HTR-8/SVneo (cell line): Measurements from ENCODE around the gene FAM151A.
A peak's percentile ranks its signal among the peaks of the same experiment; 100 is the strongest.

ENCODE experiments used
- DNase-seq: peaks from one replicate; pipeline ENCODE4 v3.0.0; 2011; ENCODE audit warnings: low spot score, mixed read lengths; ENCODE audit not compliant: insufficient read length
- FAIRE-seq: peaks from 2 replicates; lab custom pipeline; 2011; peaks lifted over from hg19 to GRCh38; lab: Jason Lieb, UNC

FAM151A gene

GRCh38 chr1:54623216-54624007, at the start of gene FAM151A:
Gene FAM151A (minus strand): TSS chr1:54623525. CDS start chr1:54623395, 130 bp downstream.
- DNase-seq (no peak), FAIRE-seq (no peak)

DNA sequence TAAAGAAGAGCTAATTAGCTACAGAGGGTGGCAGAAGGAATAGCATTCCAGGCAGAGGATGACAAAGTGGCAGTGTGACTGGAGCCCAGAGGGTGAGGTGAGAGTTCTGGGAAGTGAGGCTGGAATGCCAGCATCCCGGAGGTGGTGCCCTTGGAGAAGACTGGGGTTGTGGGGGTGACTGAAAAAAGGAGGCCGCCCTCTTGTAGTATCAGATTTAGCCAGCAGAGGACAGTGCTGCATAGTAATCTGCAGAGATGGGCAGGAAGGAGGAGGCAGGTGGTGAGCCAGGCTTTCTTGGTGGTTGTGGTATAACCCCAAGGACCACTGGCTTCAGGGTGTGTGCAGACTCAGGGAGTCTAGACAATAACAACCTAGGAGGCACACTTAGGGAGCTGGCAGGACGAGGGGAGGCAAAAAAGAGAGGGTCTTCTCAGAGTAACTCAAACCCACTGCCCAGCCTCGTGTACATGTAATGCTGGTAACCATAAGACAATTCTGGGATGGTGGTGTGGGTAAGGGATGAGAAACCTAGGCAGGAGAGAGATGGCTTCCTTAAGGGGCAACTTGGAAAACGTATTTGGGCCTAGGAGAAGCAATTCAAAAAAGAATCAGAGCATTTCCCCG, 48.8 kb upstream of the FAM151A start:
- DNase-seq (peak; percentile 38), FAIRE-seq (no peak)

DNA sequence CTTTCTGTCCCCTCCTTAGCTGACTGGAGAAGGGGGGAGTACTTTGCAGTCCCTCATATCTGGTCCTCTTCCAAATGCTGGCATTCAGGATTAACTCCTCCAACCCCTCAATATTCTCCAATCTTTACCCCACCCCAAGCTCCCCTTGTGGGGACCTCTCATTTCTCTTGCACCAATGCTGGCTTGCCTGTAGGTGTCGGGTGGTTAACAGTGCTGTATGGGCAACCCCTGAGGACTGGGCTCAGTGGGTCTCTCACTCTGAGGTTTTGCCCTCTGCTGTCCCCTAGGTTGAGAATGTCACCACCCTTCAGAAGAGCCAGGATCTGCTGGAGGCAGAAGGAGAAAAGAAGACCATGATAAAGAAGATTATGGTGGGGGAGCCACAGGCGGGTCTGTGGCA, 45.2 kb upstream of the FAM151A start:
- FAIRE-seq: no peak
- no peak for DNase-seq

- no peak for FAIRE-seq
Measured at GRCh38 chr1:54667797-54668196, 44.5 kb upstream of the FAM151A start.

GRCh38 chr1:54666333-54666732, 43.0 kb upstream of the FAM151A start:
- DNase-seq: no peak

More at GRCh38 chr1:54667797-54668196, 44.5 kb upstream of the FAM151A start:
- no peak for DNase-seq

GRCh38 chr1:54665852-54666251, 42.5 kb upstream of the FAM151A start:
- FAIRE-seq: no peak
- no peak for DNase-seq

More at GRCh38 chr1:54666333-54666732, 43.0 kb upstream of the FAM151A start:
- FAIRE-seq: no peak

- DNase-seq (no peak), FAIRE-seq (no peak)
Measured at GRCh38 chr1:54664364-54664763, 41.0 kb upstream of the FAM151A start.

DNA sequence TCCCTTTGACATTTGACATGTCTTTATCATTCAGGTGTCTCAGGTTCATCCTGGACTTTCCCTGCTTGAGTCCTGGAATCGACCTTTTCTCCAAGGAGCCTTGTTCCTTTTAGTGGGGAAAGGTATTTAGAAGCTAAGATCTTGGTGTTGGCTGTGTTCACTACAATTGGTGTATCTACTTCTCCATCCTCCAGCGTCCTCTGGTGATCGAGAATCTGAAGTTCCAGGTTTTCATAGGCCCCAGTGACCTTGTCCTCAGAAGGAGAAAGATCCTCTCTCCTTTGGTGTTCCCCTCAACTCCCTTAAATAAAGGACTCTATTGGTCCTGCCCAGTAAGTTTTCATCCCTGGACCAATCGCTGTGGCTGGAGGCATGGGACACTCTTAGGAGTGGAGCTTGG, 40.4 kb upstream of the FAM151A start:
- FAIRE-seq (no peak), DNase-seq (no peak)

DNA sequence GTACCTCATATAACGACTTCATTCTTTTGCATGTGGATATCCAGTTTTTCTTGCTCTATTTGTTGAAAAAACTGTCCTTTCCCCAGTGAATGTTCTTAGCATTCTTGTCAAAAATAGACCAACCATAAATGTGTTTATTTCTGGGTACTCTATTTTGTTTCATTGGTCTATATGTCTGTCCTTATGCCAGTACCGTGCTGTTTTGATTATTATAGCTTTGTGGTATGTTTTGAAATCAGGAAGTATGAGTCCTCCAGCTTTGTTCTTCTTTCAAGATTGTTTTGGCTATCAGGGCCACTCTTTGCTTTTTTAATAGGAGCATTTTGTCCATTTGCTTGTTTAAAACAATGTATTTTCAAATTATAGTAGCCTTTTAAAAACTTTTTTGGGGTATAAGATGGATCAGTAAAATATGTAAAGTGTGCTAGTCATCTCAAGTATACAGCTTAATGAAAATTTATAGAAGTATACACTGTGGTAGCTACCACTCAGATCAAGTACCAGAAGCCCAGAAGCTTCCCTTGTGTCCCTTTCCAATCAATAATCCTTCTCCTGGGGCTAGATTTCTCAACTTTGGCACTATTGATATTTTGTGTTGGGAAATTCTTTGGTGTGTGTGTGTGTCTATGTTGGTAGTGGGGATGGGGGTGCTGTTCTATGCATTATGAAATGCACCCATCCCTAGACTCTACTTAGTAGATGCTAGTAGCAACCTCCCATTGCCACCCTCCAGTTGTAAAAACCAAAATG, 35.0 kb upstream of the FAM151A start:
- FAIRE-seq: no peak
- DNase-seq: no peak

- DNase-seq (no peak), FAIRE-seq (no peak)
Measured at GRCh38 chr1:54653036-54653435, 29.7 kb upstream of the FAM151A start.

- FAIRE-seq (no peak), DNase-seq (no peak)
Measured at GRCh38 chr1:54652168-54652567, 28.8 kb upstream of the FAM151A start.

DNA sequence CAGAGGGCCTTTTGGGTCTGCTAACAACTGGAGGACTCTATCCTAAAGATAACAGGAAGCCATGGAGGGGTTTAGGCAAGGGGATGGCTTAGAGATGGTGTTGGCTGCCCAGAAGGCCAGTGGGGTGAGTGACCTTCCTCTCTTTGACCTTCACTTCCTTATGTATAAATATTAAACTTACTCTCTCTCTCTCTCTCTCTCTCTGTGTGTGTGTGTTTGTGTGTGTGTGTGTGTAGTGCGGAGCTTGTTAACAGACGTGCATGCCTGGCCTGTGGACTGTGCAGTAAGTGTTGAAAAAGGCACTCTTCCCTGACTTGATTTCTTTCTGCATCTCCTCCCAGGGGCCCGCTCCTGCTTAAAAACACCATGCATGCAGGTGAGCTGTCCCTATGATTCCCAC, 28.3 kb upstream of the FAM151A start:
- no peak for FAIRE-seq
- no peak for DNase-seq

DNA sequence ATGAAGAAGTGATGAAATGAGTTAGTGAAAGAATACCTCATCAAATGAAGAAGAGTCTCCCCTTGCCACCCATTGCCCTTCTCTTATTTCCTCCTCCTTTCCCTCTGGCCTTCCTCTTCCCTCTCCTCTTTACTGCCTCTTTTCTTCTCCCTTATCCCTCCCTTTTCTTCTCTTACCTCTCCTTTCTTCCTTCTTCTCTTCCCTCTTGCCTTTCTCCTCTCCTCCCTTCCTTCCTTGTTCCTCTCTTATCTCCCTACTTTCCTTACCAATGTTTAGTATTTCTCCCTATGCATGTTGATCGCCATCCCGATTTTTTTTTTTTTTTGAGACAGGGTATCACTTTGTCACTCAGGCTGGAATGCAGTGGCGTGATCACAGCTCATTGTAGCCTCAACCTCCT, 27.1 kb upstream of the FAM151A start:
- FAIRE-seq (no peak), DNase-seq (no peak)

GRCh38 chr1:54649921-54650320, 26.6 kb upstream of the FAM151A start:
- FAIRE-seq: no peak
- no peak for DNase-seq

DNA sequence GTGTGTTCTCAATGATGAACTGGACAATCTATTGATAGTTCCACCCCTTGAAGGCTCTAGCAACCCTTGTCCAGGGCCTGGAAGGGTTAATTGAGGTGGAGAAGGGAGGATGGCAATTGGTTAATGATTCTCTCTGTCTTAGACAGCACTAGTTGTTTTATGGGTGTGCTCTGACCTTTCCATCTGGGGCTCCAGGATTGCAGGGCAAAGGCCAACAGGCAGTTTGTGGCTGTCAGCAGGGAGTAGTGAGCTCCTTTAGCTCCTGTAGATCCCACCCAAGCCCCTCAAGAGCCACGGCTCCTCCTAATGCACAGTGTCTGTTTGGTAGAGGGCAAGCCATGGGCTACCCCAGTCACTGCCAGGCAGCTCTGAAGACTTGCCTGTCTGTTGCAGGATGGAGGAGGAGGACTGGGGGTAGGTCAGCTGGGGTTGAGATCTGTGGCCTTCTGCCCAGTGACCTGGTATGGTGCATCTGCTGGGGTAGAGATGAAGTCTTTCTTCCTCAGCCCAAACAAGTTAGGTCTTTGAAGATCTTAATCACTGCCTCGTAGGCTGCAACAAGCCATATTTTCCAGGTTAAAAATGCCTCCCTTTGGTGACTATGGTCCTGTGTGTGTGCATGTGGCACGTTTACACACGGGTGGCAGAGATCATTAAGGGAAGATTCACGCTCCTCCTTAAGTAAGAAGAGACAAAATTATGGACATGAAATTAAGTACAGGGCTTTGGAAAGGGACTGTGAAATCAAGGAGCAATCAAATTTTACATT, 26.0 kb upstream of the FAM151A start:
- no peak for FAIRE-seq
- DNase-seq: no peak

DNA sequence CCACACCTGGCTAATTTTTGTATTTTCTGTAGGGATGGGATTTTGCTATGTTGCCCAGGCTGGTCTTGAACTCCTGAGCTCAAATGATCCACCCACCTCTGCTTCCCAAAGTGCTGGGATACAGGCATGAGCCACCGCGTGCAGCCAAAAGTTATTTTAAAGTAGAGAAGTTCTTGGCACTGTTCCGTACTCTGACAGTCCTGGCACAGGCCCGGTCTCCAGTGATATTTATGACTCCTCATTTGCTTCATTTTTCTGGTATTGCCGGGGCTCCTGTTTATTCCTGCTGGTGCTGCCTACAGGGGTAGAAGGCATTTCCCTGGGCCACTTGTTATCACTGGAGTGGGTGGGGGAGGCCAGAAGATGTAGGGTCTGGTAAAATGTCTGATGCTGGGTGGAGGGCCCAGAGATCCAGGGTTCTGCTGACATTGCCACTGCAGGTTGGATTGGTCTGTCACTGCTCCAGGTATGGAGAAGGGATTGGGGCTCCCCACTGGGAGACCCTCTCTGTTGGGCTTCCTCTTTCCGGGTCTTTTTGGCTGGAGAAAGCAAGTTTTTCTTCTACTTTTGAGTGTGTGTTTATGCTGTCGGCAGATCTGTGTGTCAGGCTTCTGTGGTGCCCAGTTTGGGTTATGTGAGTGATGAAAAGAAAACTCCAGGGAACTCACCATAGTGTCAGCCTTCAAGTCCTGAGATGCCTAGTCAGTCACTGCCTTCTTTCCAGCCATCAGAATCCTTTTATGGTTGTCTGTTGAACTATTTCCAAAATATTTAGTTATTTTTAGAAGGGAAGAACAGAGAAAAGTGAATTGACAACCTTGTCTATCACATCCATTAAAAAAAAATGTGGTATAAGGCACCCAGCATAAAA, 22.7 kb upstream of the FAM151A start:
- DNase-seq (no peak), FAIRE-seq (no peak)

DNA sequence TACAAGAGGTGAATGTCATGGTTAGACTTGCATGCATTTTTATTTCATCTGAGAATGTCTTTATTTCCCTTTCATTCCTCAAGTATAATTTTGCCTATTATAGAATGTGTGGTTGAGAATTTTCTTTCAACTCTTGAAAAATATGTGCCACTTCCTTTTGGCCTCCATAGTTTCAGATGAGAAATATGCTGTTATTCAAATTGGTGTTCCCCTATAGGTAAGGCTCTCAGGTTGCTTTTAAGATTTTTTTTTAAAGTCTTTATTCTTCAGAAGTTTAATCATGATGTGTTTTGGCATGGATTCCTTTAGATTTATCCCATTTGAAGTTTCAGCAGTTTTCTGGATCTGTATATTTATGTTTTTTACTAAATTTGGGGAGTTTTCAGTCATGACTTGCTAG, 20.4 kb upstream of the FAM151A start:
- no peak for FAIRE-seq

DNA sequence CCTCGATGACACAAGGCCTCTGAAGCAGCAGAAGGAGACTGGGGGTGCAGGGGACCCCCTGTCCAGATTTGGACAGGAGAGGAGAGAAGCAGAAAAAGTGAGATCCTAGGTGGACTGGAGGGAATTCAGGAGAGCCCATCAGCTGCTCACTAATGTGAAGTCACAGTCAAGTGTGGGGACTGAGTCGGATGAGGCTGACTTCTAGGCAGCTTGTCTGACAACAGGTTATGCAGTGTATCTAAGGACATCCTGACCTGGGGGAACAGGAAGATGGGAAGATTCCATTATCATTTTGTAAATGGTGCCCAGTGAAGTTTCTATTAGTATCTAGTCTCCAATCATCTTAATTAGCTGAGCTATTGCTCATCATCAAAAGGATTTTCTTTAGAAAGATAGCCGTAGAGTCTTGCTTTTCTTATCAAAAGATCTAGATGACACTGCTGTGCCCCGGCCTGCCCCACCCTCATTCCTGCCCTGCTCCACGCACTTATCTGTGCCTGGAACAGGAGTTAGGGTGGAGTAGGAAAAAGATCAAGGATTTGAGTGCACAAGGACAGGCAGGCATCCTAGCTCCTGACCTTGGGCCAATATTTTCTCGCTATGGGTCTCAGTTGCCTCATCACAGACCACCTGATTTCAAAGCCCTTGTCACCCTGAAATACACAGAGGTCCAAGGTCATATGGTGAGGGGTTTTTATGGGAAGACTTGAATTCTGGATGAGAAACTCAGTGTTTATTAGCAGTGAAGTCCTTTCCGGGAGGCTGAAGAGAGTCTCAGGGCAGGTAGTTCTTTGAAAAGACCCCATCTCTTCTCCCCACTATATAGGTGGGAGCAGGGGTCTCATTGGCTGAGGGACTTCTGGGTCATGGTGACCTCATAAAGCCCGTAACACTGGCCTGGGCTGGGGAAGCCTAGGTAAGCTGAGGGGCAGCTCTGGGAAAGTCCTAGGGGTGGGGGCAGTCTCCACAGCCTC, 17.8 kb upstream of the FAM151A start, which contains the start of gene MROH7:
Gene MROH7, plus strand, starts transcription at position 924 of the 974 bp plus-strand sequence. CDS start 11,141 bp downstream, outside the sequence.
- DNase-seq (no peak), FAIRE-seq (no peak)

More for the DNA sequence above, 20.4 kb upstream of the FAM151A start:
- no peak for DNase-seq
